Endothelial cell of umbilical vein (primary cell): ENCODE results near the gene CCDC188. TPM values are rescaled to one million over a fixed set of nuclear protein-coding genes. Genes with fewer than 3 reads are reported as not detected.

Experiments used
- BruUV-seq: library from RNA; stranded (reverse); fragments of 400-500 nt; replicated peaks from 2 replicates; lab custom pipeline; 2021; lab: Mats Ljungman, UMichigan
- CTCF ChIA-PET: fragments of 300-600, 350-600 bp; sonication (Branson Sonifier 250); formaldehyde crosslinking; loops from one replicate; lab custom pipeline; 2021; ENCODE audit warnings: antibody characterized with exemption, inconsistent platforms; lab: Charles Lee
- POLR2A ChIA-PET: fragments of 300-600, 350-600 bp; sonication (Branson Sonifier 250); formaldehyde crosslinking; loops from one replicate; lab custom pipeline; 2021; ENCODE audit warnings: antibody characterized with exemption, inconsistent platforms; lab: Charles Lee
- DNase-seq: peaks from one replicate; pipeline ENCODE4 v3.0.0-alpha.2; 2011; ENCODE audit warnings: low read depth, low spot score
- FAIRE-seq: peaks from 2 replicates; lab custom pipeline; 2011; peaks lifted over from hg19 to GRCh38; lab: Jason Lieb, UNC
- H2AFZ ChIP-seq: 2 replicates; pipeline ENCODE4 v1.6.0; 2012; ENCODE audit warnings: low read depth, low read length, control low read depth, inconsistent platforms
- H3K27ac ChIP-seq: 2 replicates; pipeline ENCODE4 v1.5.1; 2011; ENCODE audit warnings: low read depth, mild to moderate bottlenecking, control low read depth, low read length, moderate library complexity; ENCODE audit not compliant: insufficient read depth
- H3K27me3 ChIP-seq, 2 experiments: 2 replicates each; pipeline versions ENCODE4 v1.6.0 to v1.6.1; 2011; ENCODE audit warnings: low read length in 2 of 2, mixed read lengths in 1 of 2; ENCODE audit not compliant: control insufficient read depth in 2 of 2, insufficient read depth in 2 of 2
- H3K36me3 ChIP-seq, 2 experiments: 2 replicates in 1 of 2; 3 replicates in 1 of 2; pipeline ENCODE4 v1.5.1; 2011; ENCODE audit warnings: low read length in 2 of 2, mild to moderate bottlenecking in 1 of 2, moderate library complexity in 1 of 2; ENCODE audit not compliant: control insufficient read depth in 2 of 2, insufficient read depth in 2 of 2; ENCODE audit errors: extremely low read depth in 1 of 2
- H3K4me1 ChIP-seq: 3 replicates; pipeline ENCODE4 v1.5.1; 2011; ENCODE audit warnings: mild to moderate bottlenecking, low read length; ENCODE audit not compliant: control insufficient read depth, insufficient read depth; ENCODE audit errors: extremely low read depth
- H3K4me2 ChIP-seq: 2 replicates; pipeline ENCODE4 v1.6.1; 2011; ENCODE audit warnings: low read length, control low read depth, mixed read lengths; ENCODE audit not compliant: insufficient read depth
- H3K4me3 ChIP-seq, 3 experiments: fragments of 200-600 bp in 1 of 3; sonication (generic), shearing (Covaris generic) in 1 of 3; replicated peaks in 1 of 3; 2 replicates each; pipeline ENCODE4 v1.5.1; 2011 to 2016; ENCODE audit warnings: control low read depth in 3 of 3, low read length in 3 of 3, mild to moderate bottlenecking in 2 of 3, inconsistent platforms in 1 of 3, low read depth in 1 of 3, moderate library complexity in 1 of 3; ENCODE audit not compliant: insufficient read depth in 1 of 3
- H3K79me2 ChIP-seq: 2 replicates; pipeline ENCODE4 v1.6.0; 2012; ENCODE audit warnings: low read length, inconsistent platforms; ENCODE audit not compliant: control insufficient read depth, insufficient read depth
- H3K9ac ChIP-seq: replicated peaks from 2 replicates; pipeline ENCODE3; 2011; ENCODE audit warnings: low read length, control low read depth; ENCODE audit not compliant: insufficient read depth; ENCODE audit errors: extremely low read depth
- H3K9me1 ChIP-seq: replicated peaks from 3 replicates; pipeline ENCODE4 v1.6.0; 2011; ENCODE audit warnings: mild to moderate bottlenecking, low read length; ENCODE audit not compliant: control insufficient read depth, insufficient read depth; ENCODE audit errors: extremely low read depth
- H3K9me3 ChIP-seq: replicated peaks from 2 replicates; pipeline ENCODE4 v1.5.1; 2012; ENCODE audit warnings: low read length, inconsistent platforms; ENCODE audit not compliant: control insufficient read depth, insufficient read depth
- H4K20me1 ChIP-seq: replicated peaks from 2 replicates; pipeline ENCODE3; 2011; ENCODE audit warnings: mild to moderate bottlenecking, low read length; ENCODE audit not compliant: control insufficient read depth, insufficient read depth; ENCODE audit errors: extremely low read depth
- EZH2 ChIP-seq: IDR thresholded peaks from 2 replicates; pipeline ENCODE4 v1.6.1; 2012; ENCODE audit warnings: borderline replicate concordance, low read depth, mild to moderate bottlenecking, moderate library complexity, low read length, inconsistent platforms; ENCODE audit not compliant: severe bottlenecking
- FOS ChIP-seq: IDR thresholded peaks from 2 replicates; pipeline ENCODE4 v1.6.1; 2011; ENCODE audit warnings: mild to moderate bottlenecking, low read length, moderate library complexity, borderline replicate concordance; ENCODE audit not compliant: insufficient read depth
- GATA2 ChIP-seq: IDR thresholded peaks from 2 replicates; pipeline ENCODE4 v1.7.0; 2011; ENCODE audit warnings: low read depth, mild to moderate bottlenecking, moderate library complexity, mixed read lengths, low read length; ENCODE audit not compliant: insufficient read length, insufficient read depth
- JUN ChIP-seq: IDR thresholded peaks from 2 replicates; pipeline ENCODE4 v1.6.1; 2011; ENCODE audit warnings: borderline replicate concordance, low read depth; ENCODE audit not compliant: insufficient read length, insufficient read depth
- MYC ChIP-seq: IDR thresholded peaks from one replicate; pipeline ENCODE4 v1.6.1; 2011; ENCODE audit warnings: mild to moderate bottlenecking, low read depth, low read length
- POLR2AphosphoS5 ChIP-seq: IDR thresholded peaks from 2 replicates; pipeline ENCODE4 v1.6.1; 2012; ENCODE audit warnings: low read depth, mild to moderate bottlenecking, control low read depth, low read length, moderate library complexity; ENCODE audit not compliant: insufficient read depth
- dilution Hi-C: fragments of 300-500 bp; cut with MboI; formaldehyde crosslinking; loops from one replicate; pipeline ENCODE4 v1.15.0; 2019; ENCODE audit warnings: low sequenced_read_pairs; ENCODE audit not compliant: extremely low pct_ligation_motif_present
- intact Hi-C: fragments of 100-400 bp; cut with micrococcal nuclease; formaldehyde crosslinking; loops from one replicate; pipeline ENCODE4 v1.10.0; 2022
- polyA plus RNA-seq, 4 experiments: library from polyadenylated mRNA; depleted of rRNA in 3 of 4; stranded (reverse) in 3 of 4; unstranded in 1 of 4; fragments of >200 nt; gene quantifications; 2 replicates each; pipeline versions ENCODE4 v1.2.1 to v1.2.3, GENCODE V29; 2011 to 2012; ENCODE audit warnings: missing spikeins in 1 of 4
- total RNA-seq: library from RNA; stranded (reverse); gene quantifications from 2 replicates; pipeline ENCODE4 v1.2.3, GENCODE V29; 2021
- TF ChIP-seq, protein P1 (sequence below): IDR thresholded peaks from 2 replicates; pipeline ENCODE4 v1.6.1; 2011; ENCODE audit not compliant: insufficient read depth, insufficient read length
- TF ChIP-seq, protein P2 (sequence below), 2 donors: IDR thresholded peaks; 1 replicate in 1 of 2; 2 replicates in 1 of 2; pipeline ENCODE4 v1.5.1; 2011; ENCODE audit warnings: low read length in 2 of 2, mild to moderate bottlenecking in 2 of 2, moderate library complexity in 2 of 2, control low read depth in 1 of 2, inconsistent platforms in 1 of 2, low read depth in 1 of 2; ENCODE audit not compliant: insufficient read depth in 1 of 2; ENCODE audit errors: extremely low read depth in 1 of 2

Gene CCDC188
- total and polyA plus RNA-seq, 2 donors (not counting 3 experiments of a cell fraction or from before 2014, with no cell fraction given): 9.4 to 9.8 TPM

DNA sequence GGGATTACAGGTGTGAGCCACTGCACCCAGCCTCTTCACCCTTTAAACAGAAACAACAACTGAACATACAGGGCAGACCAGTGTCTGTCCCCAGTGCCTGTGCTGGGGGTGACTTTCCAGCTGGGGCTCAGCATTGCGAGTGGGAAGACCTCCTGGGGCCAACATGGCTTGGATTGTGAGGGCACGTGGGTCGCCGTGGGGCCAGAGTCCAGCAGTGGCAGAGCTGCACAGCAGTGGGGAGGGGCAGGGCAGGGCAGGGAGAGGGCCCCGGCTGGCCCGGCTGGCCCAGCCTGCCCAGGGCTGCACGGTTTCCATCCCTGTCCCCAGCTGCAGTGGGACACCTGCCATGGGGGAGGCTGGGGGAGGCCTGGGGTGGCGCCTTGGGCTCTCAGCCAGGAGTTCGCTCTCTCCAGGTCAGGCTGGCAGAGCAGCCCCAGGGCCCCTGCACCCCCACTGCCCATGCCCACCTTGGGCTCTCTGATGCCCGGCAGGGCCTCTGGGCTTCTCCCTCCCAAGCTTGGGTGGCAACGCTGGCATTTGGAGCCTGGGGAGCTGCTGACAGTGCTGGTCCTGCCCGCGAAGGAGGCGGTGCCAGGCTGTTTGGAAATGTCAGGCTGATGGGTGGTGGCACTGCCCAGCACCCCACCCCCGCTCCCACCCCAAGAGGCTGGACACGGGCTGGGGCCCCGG, 30.5 kb upstream of the CCDC188 start:
- no peaks in the 10 kb centered on the region for H3K9me3 ChIP-seq
- ChIA-PET POLR2A (no interaction called here), CTCF (interaction anchor here (0.9 to 1.0 kb wide), 2 partner anchors 16 to 104 kb away, joined by 3 read pairs; no protein-coding TSS in a partner anchor)
- TF ChIP-seq EZH2: no peak
- H3K9ac ChIP-seq: no peak overlapping the region
- dilution Hi-C loops: no loop called here
- no peak for DNase-seq
- H3K4me2 ChIP-seq: no peak overlapping the region
- FAIRE-seq: no peak
- H4K20me1 ChIP-seq: no peaks in the 10 kb centered on the region
- H3K9me1 ChIP-seq: no peaks in the 10 kb centered on the region
- no peaks in the 10 kb centered on the region for H3K27me3 ChIP-seq
- H3K4me3 ChIP-seq: no peak overlapping the region
- H3K79me2 ChIP-seq: no peaks in the 10 kb centered on the region
- no peaks in the 10 kb centered on the region for H3K4me1 ChIP-seq
- BruUV-seq: no TSS peak
- H2AFZ ChIP-seq: no peak overlapping the region
- H3K27ac ChIP-seq: no peak overlapping the region
- H3K36me3 ChIP-seq: no peaks in the 10 kb centered on the region
- intact Hi-C loops: no loop called here

DNA sequence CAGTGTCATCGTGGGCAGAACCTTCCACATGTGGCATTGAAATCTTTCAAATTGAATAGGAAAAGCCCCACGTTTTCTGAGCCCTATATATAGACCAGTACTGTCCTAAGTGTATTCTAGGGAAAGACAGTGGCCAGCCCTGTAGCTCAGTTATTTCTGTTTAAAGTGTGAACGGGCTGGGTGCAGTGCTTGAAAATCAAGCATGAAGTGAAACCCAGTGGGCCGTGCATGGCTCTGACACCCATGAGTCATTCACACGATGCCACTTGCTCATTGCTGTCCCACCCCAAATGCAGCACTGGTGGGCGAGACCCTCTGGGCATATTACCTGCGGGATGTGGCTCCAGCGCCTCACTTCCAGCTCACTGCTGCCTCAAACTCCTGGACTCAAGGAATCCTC, 29.8 kb upstream of the CCDC188 start:
- H3K9me3 ChIP-seq: no peaks in the 10 kb centered on the region
- no TSS peak for BruUV-seq
- H3K27me3 ChIP-seq: no peaks in the 10 kb centered on the region
- H2AFZ ChIP-seq: no peak overlapping the region
- H3K9me1 ChIP-seq: no peaks in the 10 kb centered on the region
- H3K4me1 ChIP-seq: no peaks in the 10 kb centered on the region
- no peak overlapping the region for H3K4me2 ChIP-seq
- dilution Hi-C loops: no loop called here
- ChIA-PET POLR2A (no interaction called here), CTCF (interaction anchor here (0.9 kb wide), 1 partner anchor 16 kb away, joined by 3 read pairs; no protein-coding TSS in a partner anchor)
- no peaks in the 10 kb centered on the region for H4K20me1 ChIP-seq
- H3K4me3 ChIP-seq: no peak overlapping the region
- no peak for TF ChIP-seq FOS
- TF ChIP-seq, protein P1, sequence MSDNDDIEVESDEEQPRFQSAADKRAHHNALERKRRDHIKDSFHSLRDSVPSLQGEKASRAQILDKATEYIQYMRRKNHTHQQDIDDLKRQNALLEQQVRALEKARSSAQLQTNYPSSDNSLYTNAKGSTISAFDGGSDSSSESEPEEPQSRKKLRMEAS: no peak
- no peak for TF ChIP-seq POLR2AphosphoS5
- TF ChIP-seq, protein P2, sequence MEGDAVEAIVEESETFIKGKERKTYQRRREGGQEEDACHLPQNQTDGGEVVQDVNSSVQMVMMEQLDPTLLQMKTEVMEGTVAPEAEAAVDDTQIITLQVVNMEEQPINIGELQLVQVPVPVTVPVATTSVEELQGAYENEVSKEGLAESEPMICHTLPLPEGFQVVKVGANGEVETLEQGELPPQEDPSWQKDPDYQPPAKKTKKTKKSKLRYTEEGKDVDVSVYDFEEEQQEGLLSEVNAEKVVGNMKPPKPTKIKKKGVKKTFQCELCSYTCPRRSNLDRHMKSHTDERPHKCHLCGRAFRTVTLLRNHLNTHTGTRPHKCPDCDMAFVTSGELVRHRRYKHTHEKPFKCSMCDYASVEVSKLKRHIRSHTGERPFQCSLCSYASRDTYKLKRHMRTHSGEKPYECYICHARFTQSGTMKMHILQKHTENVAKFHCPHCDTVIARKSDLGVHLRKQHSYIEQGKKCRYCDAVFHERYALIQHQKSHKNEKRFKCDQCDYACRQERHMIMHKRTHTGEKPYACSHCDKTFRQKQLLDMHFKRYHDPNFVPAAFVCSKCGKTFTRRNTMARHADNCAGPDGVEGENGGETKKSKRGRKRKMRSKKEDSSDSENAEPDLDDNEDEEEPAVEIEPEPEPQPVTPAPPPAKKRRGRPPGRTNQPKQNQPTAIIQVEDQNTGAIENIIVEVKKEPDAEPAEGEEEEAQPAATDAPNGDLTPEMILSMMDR (IDR thresholded peaks at IDR 0.05; ENCODE audit: extremely low read depth in 1 of 2, insufficient read depth in 1 of 2, low read depth in 1 of 2, low read length in 2 of 2): no peak
- TF ChIP-seq GATA2: no peak
- TF ChIP-seq MYC: no peak
- no peak for TF ChIP-seq JUN
- TF ChIP-seq EZH2: no peak
- intact Hi-C loops: no loop called here
- H3K36me3 ChIP-seq: no peaks in the 10 kb centered on the region
- no peak overlapping the region for H3K27ac ChIP-seq
- DNase-seq (no peak), FAIRE-seq (no peak)
- H3K79me2 ChIP-seq: no peaks in the 10 kb centered on the region
- H3K9ac ChIP-seq: no peak overlapping the region
